GM21423 (cell line): ENCODE data around the gene SRBD1.

Experiments
- ATAC-seq: cut with Tn5 transposase; IDR thresholded peaks from one replicate; pipeline ENCODE4 v1.9.1; 2021; ENCODE audit warnings: mild to moderate bottlenecking, moderate library complexity; ENCODE audit not compliant: unreplicated experiment

The SRBD1 gene

DNA sequence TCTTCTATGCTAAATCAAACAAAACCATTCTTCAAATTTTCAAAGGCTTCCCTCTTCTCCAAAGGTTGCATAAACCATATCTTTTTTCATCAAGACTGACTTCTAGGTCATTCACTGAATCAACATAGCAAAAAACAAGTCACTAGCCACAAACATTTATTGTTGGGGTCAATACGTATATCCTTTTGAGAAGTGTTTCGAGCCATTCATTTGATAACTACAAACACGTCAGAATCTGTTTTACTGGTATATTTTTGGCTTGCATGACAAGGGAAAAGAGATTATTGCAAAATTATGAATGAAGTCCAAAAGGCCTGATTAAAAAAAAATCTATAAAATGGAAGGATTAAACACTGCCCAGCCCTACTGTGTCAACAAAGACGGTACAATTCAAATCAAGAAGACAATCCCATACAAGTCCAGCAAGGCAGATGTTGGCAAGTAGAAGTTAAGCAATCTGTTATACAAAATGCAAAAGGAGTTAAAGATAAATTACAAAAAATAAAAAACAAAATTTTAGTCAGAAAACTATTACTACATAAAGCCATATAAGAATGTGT is 222.4 kb downstream of the SRBD1 start:
- ATAC-seq = no peak

- no peak for ATAC-seq
Observed at GRCh38 chr2:45382744-45383143, 228.3 kb downstream of the SRBD1 start.

DNA sequence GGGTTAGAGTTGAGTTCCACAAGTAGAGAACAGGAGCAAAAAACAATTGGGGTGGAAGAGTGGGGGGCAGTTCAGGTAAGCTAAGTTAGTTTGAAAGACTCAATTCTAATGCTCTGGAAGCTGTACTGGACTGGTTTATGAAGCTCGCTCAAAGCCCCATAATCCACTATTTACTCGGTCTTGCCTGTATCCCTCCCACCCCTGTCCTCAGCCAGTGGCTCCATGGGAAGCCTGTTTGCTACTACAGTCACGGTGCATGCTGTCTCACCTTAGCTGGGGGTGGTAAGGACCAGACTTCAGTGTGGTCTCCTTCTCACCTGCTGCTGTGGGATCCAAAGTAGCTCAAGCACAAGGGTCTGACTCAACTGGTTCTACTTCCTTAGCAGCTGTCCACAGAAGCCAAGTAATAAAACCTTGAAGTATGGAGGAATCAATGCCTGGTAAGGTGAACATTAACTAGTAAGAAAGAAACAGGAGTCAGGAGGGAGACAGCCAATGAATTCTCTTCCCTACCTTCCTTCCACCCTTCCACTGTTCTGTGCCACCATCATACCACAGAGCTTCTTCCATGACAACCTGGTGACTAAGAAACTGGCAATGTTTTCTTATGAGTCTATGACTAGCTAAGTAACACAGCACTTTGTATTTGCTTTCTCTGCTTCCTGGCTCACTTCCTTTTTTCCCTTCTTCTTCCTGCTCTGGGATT is 230.8 kb downstream of the SRBD1 start:
- ATAC-seq = no peak

- no peak for ATAC-seq
Observed at GRCh38 chr2:45379399-45380087, 231.5 kb downstream of the SRBD1 start.

GRCh38 chr2:45373534-45373933 is 237.5 kb downstream of the SRBD1 start:
- ATAC-seq = no peak

DNA sequence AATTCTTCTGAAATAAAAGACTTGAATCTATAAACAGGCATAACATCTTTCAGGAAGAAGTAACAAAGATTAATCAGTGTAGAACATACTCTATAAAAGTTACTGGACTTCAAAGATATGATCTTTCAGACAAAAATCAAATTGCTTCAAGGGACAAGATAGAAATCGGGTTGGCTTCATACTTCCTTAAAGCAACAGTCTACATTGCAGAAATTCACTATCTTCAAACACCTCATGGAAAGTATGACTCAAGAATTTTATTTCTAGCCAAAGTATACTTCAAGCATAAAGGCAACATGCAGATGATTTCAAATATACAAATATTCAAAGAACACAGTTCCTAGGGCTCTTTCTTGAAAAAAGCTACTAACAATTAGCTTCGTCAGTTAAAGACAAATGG is 240.7 kb downstream of the SRBD1 start:
- no peak for ATAC-seq

GRCh38 chr2:45368792-45369191 is 242.3 kb downstream of the SRBD1 start:
- no peak for ATAC-seq

- ATAC-seq = no peak
Observed at GRCh38 chr2:45361666-45362065, 249.4 kb downstream of the SRBD1 start.

GRCh38 chr2:45354776-45355175 is 256.3 kb downstream of the SRBD1 start:
- ATAC-seq = no peak

GRCh38 chr2:45353879-45354278 is 257.2 kb downstream of the SRBD1 start:
- no peak for ATAC-seq

GRCh38 chr2:45352506-45352905 is 258.6 kb downstream of the SRBD1 start:
- ATAC-seq = no peak

GRCh38 chr2:45345331-45346234 is 265.5 kb downstream of the SRBD1 start:
- ATAC-seq = no peak

GRCh38 chr2:45344502-45344901 is 266.6 kb downstream of the SRBD1 start:
- ATAC-seq = no peak

GRCh38 chr2:45344071-45344470 is 267.0 kb downstream of the SRBD1 start:
- ATAC-seq = no peak

DNA sequence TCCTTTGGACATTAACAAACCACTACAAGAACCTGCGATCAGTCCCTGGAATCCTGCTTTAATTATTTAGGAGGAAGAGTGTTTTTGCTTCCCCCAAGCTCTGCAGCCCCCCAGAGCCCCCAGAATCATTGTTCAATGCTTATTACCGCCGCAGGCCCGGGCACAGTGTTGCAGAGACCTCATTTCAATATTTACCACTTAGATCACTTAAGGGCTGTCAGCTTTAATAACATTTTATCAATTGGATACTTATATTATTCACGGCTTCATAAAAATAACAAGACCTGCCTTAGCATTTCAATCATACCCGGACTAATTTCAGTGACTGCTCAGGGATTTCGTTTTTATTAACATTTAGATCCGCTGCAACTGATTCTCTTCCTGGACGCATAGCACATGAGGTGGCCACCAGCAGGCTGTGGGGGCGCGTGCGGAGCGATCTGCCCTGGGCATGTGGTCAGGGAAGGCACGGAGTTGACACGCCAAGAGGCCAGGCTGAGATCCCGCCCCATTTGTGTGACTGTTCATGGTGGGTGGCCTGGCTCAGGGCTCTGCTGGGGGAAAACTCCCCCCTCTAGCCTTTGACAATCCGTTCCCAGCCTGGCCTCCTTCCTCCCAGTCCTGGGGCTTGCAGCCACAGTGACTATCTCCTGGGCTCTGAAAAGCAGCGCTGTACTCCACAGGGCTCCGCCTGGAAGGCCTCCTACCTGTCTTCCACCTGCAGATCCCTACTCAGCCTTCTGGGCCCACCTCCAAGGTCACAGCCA is 267.6 kb downstream of the SRBD1 start:
- no peak for ATAC-seq

GRCh38 chr2:45340318-45340717 is 270.7 kb downstream of the SRBD1 start:
- ATAC-seq = no peak

- ATAC-seq = no peak
Observed at GRCh38 chr2:45339253-45339652, 271.8 kb downstream of the SRBD1 start.
